Ishikawa (cell line): Measurements from ENCODE around the gene CIPC.

Experiments
- CEBPB ChIP-seq: IDR thresholded peaks from 2 replicates; pipeline ENCODE4 v1.6.1; 2012
- CREB1 ChIP-seq: IDR thresholded peaks from 2 replicates; pipeline ENCODE4 v1.6.1; 2012; ENCODE audit warnings: low read depth
- EGR1 ChIP-seq: IDR thresholded peaks from 2 replicates; pipeline ENCODE4 v1.6.1; 2012
- EP300 ChIP-seq: IDR thresholded peaks from 2 replicates; pipeline ENCODE4 v1.6.1; 2012; ENCODE audit warnings: borderline replicate concordance
- FOXM1 ChIP-seq: IDR thresholded peaks from 2 replicates; pipeline ENCODE4 v1.6.1; 2012; ENCODE audit warnings: low read depth, borderline replicate concordance
- MAX ChIP-seq: IDR thresholded peaks from 2 replicates; pipeline ENCODE4 v1.6.1; 2012
- NFIC ChIP-seq: IDR thresholded peaks from 2 replicates; pipeline ENCODE4 v1.6.1; 2012
- RAD21 ChIP-seq: IDR thresholded peaks from 2 replicates; pipeline ENCODE4 v1.6.1; 2012; ENCODE audit warnings: low read depth
- REST ChIP-seq: IDR thresholded peaks from 2 replicates; pipeline ENCODE4 v1.6.1; 2012; ENCODE audit warnings: low read depth, mild to moderate bottlenecking
- TAF1 ChIP-seq: IDR thresholded peaks from 2 replicates; pipeline ENCODE4 v1.6.1; 2012; ENCODE audit warnings: low read depth, mild to moderate bottlenecking
- TCF12 ChIP-seq: IDR thresholded peaks from 2 replicates; pipeline ENCODE4 v1.6.1; 2012; ENCODE audit warnings: low read depth
- TEAD4 ChIP-seq: IDR thresholded peaks from 2 replicates; pipeline ENCODE4 v1.6.1; 2012
- USF1 ChIP-seq: IDR thresholded peaks from 2 replicates; pipeline ENCODE4 v1.6.1; 2012
- YY1 ChIP-seq: IDR thresholded peaks from 2 replicates; pipeline ENCODE4 v1.6.1; 2012; ENCODE audit warnings: low read depth
- ZBTB7A ChIP-seq: IDR thresholded peaks from 2 replicates; pipeline ENCODE4 v1.6.1; 2012; ENCODE audit warnings: low read depth

Gene CIPC

GRCh38 chr14:77086951-77087350 is 11.1 kb upstream of the CIPC start:
- TF ChIP-seq EGR1 (no peak), YY1 (no peak), CREB1 (no peak), REST (no peak), FOXM1 (no peak), TAF1 (no peak), TCF12 (no peak), USF1 (no peak), CEBPB (no peak), EP300 (no peak), ZBTB7A (no peak), RAD21 (no peak), NFIC (no peak), MAX (no peak), TEAD4 (no peak)

- TF ChIP-seq CREB1: no peak
- TF ChIP-seq MAX: no peak
- TF ChIP-seq FOXM1: no peak
- TF ChIP-seq NFIC: no peak
- no peak for TF ChIP-seq USF1
- no peak for TF ChIP-seq CEBPB
- TF ChIP-seq TCF12: no peak
- no peak for TF ChIP-seq TAF1
- TF ChIP-seq RAD21: no peak
- no peak for TF ChIP-seq YY1
- TF ChIP-seq TEAD4: no peak
- no peak for TF ChIP-seq REST
- TF ChIP-seq ZBTB7A: no peak
- TF ChIP-seq EP300: no peak
- TF ChIP-seq EGR1: no peak
Observed at GRCh38 chr14:77087631-77088030, 10.4 kb upstream of the CIPC start.

- TF ChIP-seq TAF1 (no peak), TCF12 (peak; percentile 82), FOXM1 (peak; percentile 79; the same call in 1 of the 2 replicates), USF1 (no peak), CEBPB (no peak), ZBTB7A (no peak), YY1 (peak; percentile 72; the same call in 1 of the 2 replicates), RAD21 (no peak), EGR1 (no peak), MAX (peak; percentile 70), TEAD4 (peak; percentile 53), EP300 (peak; percentile 79; the same call in 1 of the 2 replicates), REST (no peak), NFIC (peak; percentile 67), CREB1 (0 out of 2 replicates have a peak, but pooled peaks have one; percentile 50)
Observed at GRCh38 chr14:77088219-77088618, 9.8 kb upstream of the CIPC start.

- TF ChIP-seq USF1 (no peak), TCF12 (no peak), FOXM1 (no peak), REST (no peak)
Observed at GRCh38 chr14:77088645-77089044, 9.4 kb upstream of the CIPC start.
